H9 (cell line): ENCODE results near the gene MACROH2A1. TPM values are rescaled to one million over a fixed set of nuclear protein-coding genes. Genes with fewer than 3 reads are reported as not detected.

Experiments used
- DNase-seq: peaks from one replicate; pipeline ENCODE4 v3.0.0-alpha.2; 2017
- H2AFZ ChIP-seq: one replicate; pipeline ENCODE4 v1.6.1; 2013; ENCODE audit warnings: mild to moderate bottlenecking, low read length, control low read depth, moderate library complexity
- H2AK5ac ChIP-seq: 2 replicates; pipeline ENCODE4 v1.6.1; 2013; ENCODE audit warnings: low read length, control low read depth, mixed read lengths; ENCODE audit not compliant: insufficient read length
- H2BK120ac ChIP-seq: one replicate; pipeline ENCODE4 v1.6.1; 2013; ENCODE audit warnings: low read depth, mild to moderate bottlenecking, low read length, control low read depth, inconsistent platforms; ENCODE audit not compliant: poor library complexity, severe bottlenecking
- H2BK12ac ChIP-seq: 2 replicates; pipeline ENCODE4 v1.6.1; 2013; ENCODE audit warnings: low read length, control low read depth, mixed read lengths, low read depth; ENCODE audit not compliant: insufficient read length
- H2BK15ac ChIP-seq: 2 replicates; pipeline ENCODE4 v1.6.1; 2013; ENCODE audit warnings: low read depth, low read length, control low read depth
- H2BK20ac ChIP-seq: one replicate; pipeline ENCODE4 v1.6.1; 2013; ENCODE audit warnings: low read depth, mild to moderate bottlenecking, low read length, control low read depth, inconsistent platforms; ENCODE audit not compliant: poor library complexity, severe bottlenecking
- H2BK5ac ChIP-seq: 2 replicates; pipeline ENCODE4 v1.6.1; 2013; ENCODE audit warnings: low read length, control low read depth, mixed read lengths; ENCODE audit not compliant: insufficient read length
- H3K14ac ChIP-seq: 2 replicates; pipeline ENCODE4 v1.6.1; 2013; ENCODE audit warnings: low read length, control low read depth; ENCODE audit not compliant: insufficient read depth
- H3K18ac ChIP-seq: 2 replicates; pipeline ENCODE4 v1.6.1; 2013; ENCODE audit warnings: low read depth, mild to moderate bottlenecking, mixed read lengths, low read length, control low read depth; ENCODE audit not compliant: insufficient read length
- H3K23ac ChIP-seq: 2 replicates; pipeline ENCODE4 v1.6.1; 2013; ENCODE audit warnings: low read length, control low read depth, mixed read lengths, low read depth; ENCODE audit not compliant: insufficient read length
- H3K23me2 ChIP-seq: 2 replicates; pipeline ENCODE4 v1.6.1; 2013; ENCODE audit warnings: low read depth, mild to moderate bottlenecking, mixed read lengths, low read length, control low read depth; ENCODE audit not compliant: insufficient read length, poor library complexity, severe bottlenecking
- H3K27ac ChIP-seq: 2 replicates; pipeline ENCODE4 v1.5.1; 2013; ENCODE audit warnings: low read length, control low read depth, mixed read lengths, low read depth; ENCODE audit not compliant: insufficient read length
- H3K27me3 ChIP-seq: 2 replicates; pipeline ENCODE4 v1.6.1; 2013; ENCODE audit warnings: low read length, control low read depth, inconsistent platforms; ENCODE audit not compliant: insufficient read depth
- H3K4ac ChIP-seq: 2 replicates; pipeline ENCODE4 v1.6.1; 2013; ENCODE audit warnings: low read depth, mild to moderate bottlenecking, control low read depth, inconsistent platforms, low read length, moderate library complexity
- H3K4me1 ChIP-seq: 2 replicates; pipeline ENCODE4 v1.6.1; 2013; ENCODE audit warnings: low read length, control low read depth, inconsistent platforms; ENCODE audit not compliant: insufficient read depth
- H3K4me2 ChIP-seq: 2 replicates; pipeline ENCODE4 v1.6.1; 2013; ENCODE audit warnings: low read length, control low read depth, mixed read lengths; ENCODE audit not compliant: insufficient read length, insufficient read depth
- H3K56ac ChIP-seq: 2 replicates; pipeline ENCODE4 v1.6.1; 2013; ENCODE audit warnings: low read depth, mild to moderate bottlenecking, mixed read lengths, low read length, control low read depth; ENCODE audit not compliant: insufficient read length
- H3K79me1 ChIP-seq: 2 replicates; pipeline ENCODE4 v1.6.1; 2013; ENCODE audit warnings: low read depth, mild to moderate bottlenecking, moderate library complexity, low read length, control low read depth, inconsistent platforms; ENCODE audit not compliant: insufficient read depth, poor library complexity, severe bottlenecking
- H3K79me2 ChIP-seq: 2 replicates; pipeline ENCODE4 v1.6.1; 2013; ENCODE audit warnings: low read length, control low read depth, inconsistent platforms; ENCODE audit not compliant: insufficient read depth
- H3K9ac ChIP-seq: 2 replicates; pipeline ENCODE4 v1.6.1; 2013; ENCODE audit warnings: low read length, control low read depth, mixed read lengths; ENCODE audit not compliant: insufficient read length; ENCODE audit errors: extremely low read depth
- H3K9me3 ChIP-seq: one replicate; pipeline ENCODE4 v1.6.1; 2013; ENCODE audit warnings: low read depth, low read length, inconsistent platforms; ENCODE audit not compliant: control insufficient read depth
- H3T11ph ChIP-seq: one replicate; pipeline ENCODE4 v1.6.1; 2013; ENCODE audit warnings: mild to moderate bottlenecking, low read length, control low read depth, inconsistent platforms
- H4K20me1 ChIP-seq: one replicate; pipeline ENCODE4 v1.6.1; 2013; ENCODE audit not compliant: control insufficient read depth, insufficient read length, insufficient read depth
- H4K5ac ChIP-seq: 2 replicates; pipeline ENCODE4 v1.6.1; 2013; ENCODE audit warnings: low read depth, mild to moderate bottlenecking, mixed read lengths, low read length, control low read depth; ENCODE audit not compliant: insufficient read length
- H4K8ac ChIP-seq: replicated peaks from 2 replicates; pipeline ENCODE4 v1.6.1; 2013; ENCODE audit warnings: low read length, control low read depth, mixed read lengths, low read depth; ENCODE audit not compliant: insufficient read length
- H4K91ac ChIP-seq: 2 replicates; pipeline ENCODE4 v1.6.1; 2013; ENCODE audit warnings: low read depth, mild to moderate bottlenecking, moderate library complexity, mixed read lengths, low read length, control low read depth; ENCODE audit not compliant: insufficient read length
- H3K27ac Mint-ChIP-seq, 3 experiments: 2 replicates in 2 of 3; 3 replicates in 1 of 3; pipeline ENCODE4 v1.8.0; 2020 to 2021; ENCODE audit warnings: mixed read lengths in 3 of 3, mild to moderate bottlenecking in 1 of 3, moderate library complexity in 1 of 3
- H3K27me3 Mint-ChIP-seq: 2 replicates; pipeline ENCODE4 v1.8.0; 2021; ENCODE audit warnings: low read depth, mild to moderate bottlenecking, moderate library complexity, mixed read lengths
- H3K36me3 Mint-ChIP-seq, 3 experiments: 2 replicates in 2 of 3; 3 replicates in 1 of 3; pipeline ENCODE4 v1.8.0; 2020 to 2021; ENCODE audit warnings: low read depth in 3 of 3, mixed read lengths in 3 of 3; ENCODE audit not compliant: insufficient read depth in 1 of 3
- H3K4me1 Mint-ChIP-seq, 2 experiments: 2 replicates each; pipeline ENCODE4 v1.8.0; 2020; ENCODE audit warnings: mixed read lengths in 2 of 2
- H3K4me3 Mint-ChIP-seq, 2 experiments: 2 replicates in 1 of 2; 3 replicates in 1 of 2; pipeline ENCODE4 v1.8.0; 2020 to 2021; ENCODE audit warnings: mild to moderate bottlenecking in 2 of 2, mixed read lengths in 2 of 2, moderate library complexity in 1 of 2
- H3K9me3 Mint-ChIP-seq, 2 experiments: 2 replicates in 1 of 2; 3 replicates in 1 of 2; pipeline ENCODE4 v1.8.0; 2020; ENCODE audit warnings: mild to moderate bottlenecking in 2 of 2, mixed read lengths in 2 of 2, moderate library complexity in 1 of 2
- CTCF ChIP-seq: fragments of 200-600 bp; sonication (generic); conservative IDR thresholded peaks from 3 replicates; pipeline ENCODE4 v1.8.0; 2021; ENCODE audit warnings: antibody characterized with exemption, mild to moderate bottlenecking
- WGBS: extraction: QIAGEN DNeasy Blood & Tissue Kit; methylation state at CpG from one replicate; pipeline ENCODE4 v1.1.7; 2013; ENCODE audit warnings: missing lambda C conversion rate, low lambda C conversion rate, mixed read lengths; ENCODE audit not compliant: insufficient read length; ENCODE audit errors: extremely low coverage; 5-methylcytosine and 5-hydroxymethylcytosine counted together
- total RNA-seq: library from RNA; stranded (reverse); gene quantifications from 2 replicates; pipeline ENCODE4 v1.2.1, GENCODE V29; 2021

MACROH2A1 gene
- total RNA-seq, 1 experiment from 2014 or later: 111 TPM

GRCh38 chr5:135329913-135330797 lies 68.9 kb downstream of the MACROH2A1 start:
- Histone ChIP-seq H3K4ac (no peak overlapping the region), H3K9ac (no peak overlapping the region), H3K79me1 (no peaks in the 10 kb centered on the region), H2BK15ac (no peak overlapping the region), H2BK120ac (no peak overlapping the region), H3T11ph (no peak overlapping the region), H2BK5ac (no peak overlapping the region), H3K79me2 (no peaks in the 10 kb centered on the region), H3K4me2 (no peak overlapping the region), H3K14ac (no peak overlapping the region; the same call in 1 of the 2 replicates), H4K91ac (no peak overlapping the region), H3K18ac (no peak overlapping the region), H3K9me3 (no peaks in the 10 kb centered on the region), H4K20me1 (no peaks in the 10 kb centered on the region), H3K23me2 (no peaks in the 10 kb centered on the region), H3K27me3 (no peaks in the 10 kb centered on the region), H3K23ac (no peak overlapping the region), H3K56ac (no peak overlapping the region), H2BK12ac (no peak overlapping the region), H2AK5ac (no peak overlapping the region), H3K27ac (no peak overlapping the region), H2BK20ac (no peak overlapping the region), H3K4me1 (no peaks in the 10 kb centered on the region), H4K5ac (no peak overlapping the region), H4K8ac (no peak overlapping the region), H2AFZ (no peak overlapping the region)
- Mint-ChIP-seq H3K36me3 (peaks cover 0 to 4% (median 0%) of the 10 kb centered on the region in 3 experiments; a peak in 2 of 7 replicates), H3K4me3 (no peak overlapping the region), H3K27me3 (peaks cover 1% of the 10 kb centered on the region; the same call in 1 of the 2 replicates), H3K27ac (no peak overlapping the region), H3K9me3 (no peaks in the 10 kb centered on the region), H3K4me1 (peaks cover 0 to 5% of the 10 kb centered on the region in 2 experiments; a peak in 1 of 4 replicates)
- DNase-seq: no peak
- no CpG with 5 or more reads among the region's 18 CpGs for WGBS
- no peak for TF ChIP-seq CTCF
